ELR (cell line): ENCODE results near the gene UAP1.

Source experiments
- DNase-seq: peaks from one replicate; pipeline ENCODE4 v3.0.0-alpha.2; 2015; ENCODE audit warnings: low read depth

UAP1 gene

GRCh38 chr1:162617513-162617912 lies 56.0 kb downstream of the UAP1 start:
- no peak for DNase-seq

DNA sequence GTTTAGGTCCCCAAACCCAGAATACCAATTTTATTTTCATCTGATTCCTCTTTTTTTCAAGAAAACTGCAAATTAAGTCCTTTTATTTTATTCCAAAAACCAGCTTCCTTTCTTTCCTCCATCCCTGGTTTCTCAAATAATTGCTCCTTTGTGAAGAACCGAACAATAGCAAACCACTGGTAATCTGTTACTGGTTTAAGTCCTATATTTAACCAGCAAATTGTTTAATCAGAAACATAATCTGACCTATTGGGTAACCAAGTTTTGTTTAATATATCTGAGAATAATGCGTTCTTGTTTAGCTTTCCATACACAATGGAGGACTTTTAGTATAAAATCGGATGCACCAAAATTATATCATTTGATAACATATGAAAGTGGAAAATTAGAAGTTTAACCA lies 57.6 kb downstream of the UAP1 start:
- no peak for DNase-seq

GRCh38 chr1:162621256-162621655 lies 59.7 kb downstream of the UAP1 start:
- no peak for DNase-seq

DNA sequence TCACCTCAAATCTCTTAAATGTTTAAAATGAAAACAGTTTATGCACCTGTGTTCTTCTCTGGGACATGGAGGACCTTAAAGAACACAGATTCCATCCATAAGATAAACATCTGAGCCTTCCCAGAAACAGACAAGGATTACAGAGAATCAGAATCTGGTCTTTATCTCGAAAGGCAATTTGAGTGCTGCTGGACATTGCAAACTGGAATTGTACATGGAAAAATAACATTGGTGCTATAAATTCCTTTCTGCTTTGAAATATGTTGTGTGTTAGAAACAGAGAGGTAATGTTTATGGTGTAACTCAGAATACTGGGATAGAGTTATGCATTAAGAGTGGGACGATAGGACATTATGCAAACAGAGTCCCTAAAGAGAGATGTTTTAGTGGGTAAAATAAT lies 64.2 kb downstream of the UAP1 start:
- no peak for DNase-seq

DNA sequence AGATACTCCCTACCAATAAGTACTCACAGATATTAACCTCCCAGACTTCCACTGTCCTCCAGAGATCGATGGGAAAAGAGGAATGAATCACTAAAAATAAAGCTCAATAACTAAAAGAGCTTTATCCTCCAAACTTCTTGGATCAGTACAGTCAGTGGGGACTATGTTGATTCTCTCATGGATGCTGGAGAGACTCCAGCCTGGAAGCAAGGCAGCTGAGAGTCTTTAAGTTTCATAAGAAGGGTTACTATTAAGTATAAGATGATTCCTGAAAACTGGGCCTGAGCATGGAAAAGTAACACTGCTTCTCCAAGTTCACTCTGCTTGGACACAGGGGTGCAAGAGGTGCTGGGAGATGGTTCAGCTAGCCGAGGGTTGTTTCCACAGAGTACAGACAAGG lies 64.6 kb downstream of the UAP1 start:
- no peak for DNase-seq

- DNase-seq: no peak
These were observed 65.2 kb downstream of the UAP1 start for GRCh38 chr1:162626761-162627160.

- peak; percentile 69 for DNase-seq
These were observed 66.3 kb downstream of the UAP1 start for GRCh38 chr1:162627662-162628296.

- no peak for DNase-seq
These were observed 67.6 kb downstream of the UAP1 start for GRCh38 chr1:162629077-162629627.

- peak; percentile 57 for DNase-seq
These were observed 68.1 kb downstream of the UAP1 start for GRCh38 chr1:162629651-162630050.

- DNase-seq: peak; percentile 85
These were observed 70.1 kb downstream of the UAP1 start for GRCh38 chr1:162631546-162632191.

GRCh38 chr1:162632217-162632666 lies 70.7 kb downstream of the UAP1 start, which contains the start of gene DDR2:
Gene DDR2, plus strand, starts transcription at chr1:162632464. Its CDS starts 86,600 bp downstream, at chr1:162719064.
- DNase-seq: peak; percentile 95

DNA sequence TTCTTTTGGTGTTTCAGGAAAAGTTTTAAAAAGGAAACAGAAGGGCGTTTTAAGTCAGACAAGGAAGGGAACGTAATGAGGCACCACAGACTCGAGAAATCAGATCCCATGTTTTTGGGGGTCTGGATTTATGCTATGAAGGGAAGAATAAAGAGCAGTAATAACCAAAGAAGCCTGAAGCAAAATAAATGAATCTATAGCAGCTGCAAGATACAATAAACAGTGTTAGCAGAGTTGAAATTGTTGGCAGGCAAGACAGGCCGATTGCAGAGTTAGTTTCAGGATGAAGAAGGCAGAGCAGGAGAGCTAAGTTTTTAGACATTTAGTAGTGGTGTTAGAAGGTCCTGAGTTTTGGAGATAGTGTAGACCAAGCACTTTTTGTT lies 71.2 kb downstream of the UAP1 start:
- no peak for DNase-seq

- DNase-seq: peak; percentile 68
These were observed 71.7 kb downstream of the UAP1 start for GRCh38 chr1:162633081-162633762.

GRCh38 chr1:162635418-162635817 lies 73.9 kb downstream of the UAP1 start:
- no peak for DNase-seq

DNA sequence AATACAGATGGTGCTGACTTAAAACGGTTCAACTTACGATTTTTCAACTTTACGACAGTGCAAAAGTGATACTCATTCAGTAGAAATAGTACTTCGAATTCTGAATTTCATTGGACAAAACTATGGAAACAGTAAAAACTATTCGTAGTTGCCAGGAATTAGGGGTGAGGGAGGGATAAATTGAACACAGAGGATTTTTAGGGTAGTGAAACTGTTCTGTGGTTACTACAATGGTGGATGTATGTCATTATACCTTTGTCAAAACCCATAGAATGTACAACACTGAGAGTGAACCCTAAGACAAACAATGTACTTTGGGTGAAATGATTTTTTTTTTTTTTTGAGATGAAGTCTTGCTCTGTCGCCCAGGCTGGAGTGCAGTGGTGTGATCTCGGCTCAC lies 78.2 kb downstream of the UAP1 start:
- no peak for DNase-seq

DNA sequence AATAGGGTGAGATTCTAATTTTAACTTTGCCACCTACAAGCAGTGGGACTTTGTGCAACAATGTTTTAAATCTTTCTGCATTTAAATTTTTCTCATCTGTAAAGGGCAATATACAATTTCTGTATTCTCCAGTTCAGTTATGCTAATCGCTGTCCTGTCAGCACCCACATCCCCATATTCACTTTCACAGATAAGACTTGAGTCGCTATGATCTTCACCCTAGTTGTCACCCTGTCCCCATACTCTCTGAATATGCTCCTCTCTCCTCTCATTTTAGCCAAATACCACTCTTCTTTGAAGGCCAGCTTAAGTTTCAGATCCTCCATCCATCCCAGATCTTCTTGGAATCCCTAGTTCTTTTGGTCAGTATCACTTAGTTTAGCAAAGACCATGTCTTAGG lies 79.6 kb downstream of the UAP1 start:
- DNase-seq: no peak

GRCh38 chr1:162644986-162645314 lies 83.4 kb downstream of the UAP1 start:
- no peak for DNase-seq

DNA sequence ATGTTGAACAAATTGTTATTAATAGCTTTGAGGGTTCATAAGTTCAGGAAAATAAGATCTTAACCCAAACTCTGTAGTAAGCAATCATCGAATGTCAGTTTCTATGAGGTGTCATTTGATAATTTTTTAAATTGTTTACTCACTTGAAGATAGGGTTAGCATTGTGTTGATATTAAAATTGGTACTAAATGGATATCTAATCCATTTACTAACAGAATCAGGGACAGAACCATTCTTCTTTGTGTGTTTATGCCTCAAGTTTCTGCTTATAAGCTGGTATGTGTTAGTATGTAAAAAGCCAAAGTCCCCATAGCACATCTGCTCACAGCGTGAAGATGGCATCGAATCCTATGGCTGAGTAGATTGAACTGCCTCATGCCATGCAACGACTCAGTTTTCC lies 84.1 kb downstream of the UAP1 start:
- no peak for DNase-seq

DNA sequence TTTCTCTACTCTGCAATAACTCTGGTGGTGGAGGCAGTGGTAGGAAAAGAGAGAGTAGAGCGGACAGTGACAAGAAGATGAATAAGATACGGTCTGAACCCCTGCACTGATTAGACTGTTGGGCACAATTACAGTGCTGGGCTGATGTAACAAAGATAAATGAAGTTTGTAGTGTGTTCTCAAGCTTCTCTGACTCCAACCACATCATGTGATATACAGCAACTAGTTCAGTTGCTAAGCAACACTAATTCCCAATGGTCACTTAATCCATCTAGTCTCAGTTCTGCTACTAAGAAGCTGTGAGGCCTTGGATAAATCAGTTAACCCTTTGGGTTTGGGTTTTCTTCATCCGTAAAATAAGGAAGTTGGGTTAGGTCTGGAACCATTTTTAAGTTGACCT lies 88.1 kb downstream of the UAP1 start:
- no peak for DNase-seq
